Sigmoid colon (tissue), 7 donors: ENCODE results near the gene IL10RA. TPM values are rescaled to one million over a fixed set of nuclear protein-coding genes. Genes with fewer than 3 reads are reported as not detected.

ENCODE experiments used
- DNase-seq: peaks from one replicate; pipeline ENCODE4 v3.0.0-alpha.2; 2019
- H3K27ac ChIP-seq, 4 donors: fragments of 200-600 bp; sonication (generic); one replicate each; pipeline ENCODE4 v1.5.1; 2016 to 2019; ENCODE audit warnings: mild to moderate bottlenecking in 1 of 4
- H3K27me3 ChIP-seq, 3 donors: fragments of 200-600 bp; sonication (generic); one replicate each; pipeline ENCODE4 v1.5.1; 2019; ENCODE audit warnings: mild to moderate bottlenecking in 1 of 3
- H3K36me3 ChIP-seq, 4 donors: fragments of 200-600 bp; sonication (generic); one replicate each; pipeline ENCODE4 v1.5.1; 2016 to 2019
- H3K4me1 ChIP-seq, 4 donors: fragments of 200-600 bp; sonication (generic); one replicate each; pipeline ENCODE4 v1.5.1; 2017 to 2019
- H3K4me3 ChIP-seq, 4 donors: fragments of 200-600 bp; sonication (generic); one replicate each; pipeline ENCODE4 v1.5.1; 2017 to 2019; ENCODE audit warnings: mild to moderate bottlenecking in 2 of 4, moderate library complexity in 1 of 4
- H3K9me3 ChIP-seq, 4 donors: fragments of 200-600 bp in 3 of 4; sonication (generic) in 3 of 4; one replicate each; pipeline versions ENCODE4 v1.5.1 to v1.6.1; 2013 to 2019
- CTCF ChIP-seq, 4 experiments: fragments of 450-650 bp in 3 of 4; fragments of 200-600 bp in 1 of 4; IDR thresholded peaks; one replicate each; pipeline ENCODE4 v1.5.1; 2016 to 2019; ENCODE audit warnings: antibody characterized with exemption in 4 of 4, mild to moderate bottlenecking in 3 of 4, moderate library complexity in 2 of 4
- EP300 ChIP-seq, 4 donors: sonication (generic); formaldehyde crosslinking; IDR thresholded peaks; one replicate each; pipeline ENCODE4 v1.6.1; 2017; ENCODE audit warnings: antibody characterized with exemption in 4 of 4
- POLR2A ChIP-seq, 2 donors: fragments of 450-650 bp; IDR thresholded peaks; one replicate each; pipeline ENCODE4 v1.6.1; 2016; ENCODE audit warnings: antibody characterized with exemption in 2 of 2, mild to moderate bottlenecking in 2 of 2, moderate library complexity in 2 of 2
- POLR2AphosphoS5 ChIP-seq, 4 donors: sonication (generic); formaldehyde crosslinking; IDR thresholded peaks; one replicate each; pipeline ENCODE4 v1.6.1; 2017; ENCODE audit warnings: antibody characterized with exemption in 4 of 4
- WGBS, 2 donors: extraction: QIAGEN DNeasy Blood & Tissue Kit; methylation state at CpG; one replicate each; pipeline ENCODE4 v1.1.7; 2013; 5-methylcytosine and 5-hydroxymethylcytosine counted together
- intact Hi-C: fragments of 100-400 bp; cut with DNase I; formaldehyde crosslinking; loops from one replicate; pipeline ENCODE4 v1.15.1; 2023
- polyA plus RNA-seq, 3 donors: library from polyadenylated mRNA; stranded (reverse); fragments of 200-250 nt; gene quantifications; one replicate each; pipeline ENCODE4 v1.2.3, GENCODE V29; 2013
- total RNA-seq, 4 donors: library from RNA; depleted of rRNA; stranded (reverse); fragments of >200 nt; gene quantifications; one replicate each; pipeline ENCODE4 v1.1.0, GENCODE V29; 2016
- donor health status: healthy with polysubstance abuse.
- donor health status: Bipolar disorder and iron deficiency.
- donor health status: healthy.

Gene IL10RA
- total and polyA plus RNA-seq, 7 donors, result 4.2 to 29.6 (median 14.8) TPM

- 89% methylated on average over 2 of the region's 2 CpGs for WGBS, 2 donors
Observed at GRCh38 chr11:118018401-118018800, 32.2 kb downstream of the IL10RA start.

DNA sequence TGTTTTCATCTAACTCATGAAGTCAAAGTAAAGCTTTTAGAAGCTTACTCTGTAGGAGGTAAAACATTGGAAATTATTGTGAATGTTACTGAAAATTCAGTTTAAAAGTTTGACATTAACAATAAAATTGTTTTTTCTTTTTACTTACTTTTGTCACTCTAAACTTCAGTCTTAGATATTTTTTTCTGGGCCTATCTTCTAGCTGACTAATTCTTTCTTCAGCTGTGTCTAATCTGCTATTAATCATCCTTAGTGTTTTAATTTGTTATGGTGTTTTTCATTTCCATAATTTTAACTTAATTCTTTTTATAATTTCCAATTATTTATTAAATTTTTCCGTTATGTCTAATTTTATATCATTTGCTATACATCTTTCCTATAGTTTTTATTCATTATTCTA is 35.0 kb downstream of the IL10RA start:
- intact Hi-C loops, result no loop called here
- TF ChIP-seq POLR2AphosphoS5 (IDR thresholded peaks at IDR 0.05) (no peak), EP300 (IDR thresholded peaks at IDR 0.05) (no peak), CTCF (IDR thresholded peaks at IDR 0.05) (no peak), POLR2A (IDR thresholded peaks at IDR 0.05) (no peak)
- peaks cover 0 to 5% (median 0%) of the 10 kb centered on the region in 3 donors for H3K27me3 ChIP-seq

More at GRCh38 chr11:118018401-118018800, 32.2 kb downstream of the IL10RA start:
- no peaks in the 10 kb centered on the region for H3K36me3 ChIP-seq
- no peak for TF ChIP-seq POLR2A (IDR thresholded peaks at IDR 0.05)
- no peak for TF ChIP-seq CTCF (IDR thresholded peaks at IDR 0.05)
- no peak for TF ChIP-seq POLR2AphosphoS5 (IDR thresholded peaks at IDR 0.05)
- TF ChIP-seq EP300 (IDR thresholded peaks at IDR 0.05), result no peak
- H3K4me3 ChIP-seq, result no peak overlapping the region
- peaks cover 0 to 5% (median under 1%) of the 10 kb centered on the region in 3 donors for H3K27me3 ChIP-seq
- no peak overlapping the region for H3K27ac ChIP-seq
- no peaks in the 10 kb centered on the region for H3K4me1 ChIP-seq
- no peak for DNase-seq
- H3K9me3 ChIP-seq, result no peaks in the 10 kb centered on the region
- intact Hi-C loops, result no loop called here

GRCh38 chr11:118027694-118028093 is 41.5 kb downstream of the IL10RA start:
- TF ChIP-seq POLR2A (IDR thresholded peaks at IDR 0.05) (no peak), POLR2AphosphoS5 (IDR thresholded peaks at IDR 0.05) (no peak), CTCF (IDR thresholded peaks at IDR 0.05) (no peak), EP300 (IDR thresholded peaks at IDR 0.05) (no peak)
- peaks cover 0 to 8% (median 0%) of the 10 kb centered on the region in 3 donors for H3K27me3 ChIP-seq
- H3K27ac ChIP-seq, result no peak overlapping the region
- H3K4me1 ChIP-seq, result no peaks in the 10 kb centered on the region
- H3K4me3 ChIP-seq, result no peak overlapping the region
- 92 to 93% methylated on average over 4 of the region's 4 CpGs for WGBS, 2 donors
- H3K9me3 ChIP-seq, result no peaks in the 10 kb centered on the region
- no peak for DNase-seq
- no peaks in the 10 kb centered on the region for H3K36me3 ChIP-seq
- intact Hi-C loops, result no loop called here

More for the DNA sequence above, 35.0 kb downstream of the IL10RA start:
- no peak overlapping the region for H3K4me3 ChIP-seq
- H3K27ac ChIP-seq, result no peak overlapping the region
- WGBS, 2 donors, result 93 to 96% methylated on average over 1 of the region's 1 CpG
- H3K9me3 ChIP-seq, result no peaks in the 10 kb centered on the region
- H3K36me3 ChIP-seq, result no peaks in the 10 kb centered on the region
- DNase-seq, result no peak
- no peaks in the 10 kb centered on the region for H3K4me1 ChIP-seq

DNA sequence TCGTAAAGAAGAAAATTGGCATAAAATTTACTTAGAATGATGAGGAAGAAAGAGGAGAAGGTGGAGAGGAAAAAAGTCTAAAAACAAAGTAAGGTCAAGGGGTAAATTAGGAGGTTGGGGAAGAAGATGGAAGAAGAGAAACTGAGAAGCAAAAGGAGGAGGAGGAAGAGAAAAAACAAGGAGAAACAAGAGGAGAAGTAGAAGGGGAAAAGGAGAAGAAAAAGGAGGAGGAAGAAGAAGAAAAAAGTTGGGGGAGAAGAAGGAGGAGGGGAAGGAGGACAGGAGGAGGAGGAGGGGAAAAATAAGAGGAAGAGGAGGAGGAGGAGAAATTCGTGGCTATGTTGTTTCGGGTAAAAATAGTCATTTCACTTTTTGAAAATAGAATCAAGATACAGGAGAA is 42.4 kb downstream of the IL10RA start:
- WGBS, 2 donors, result 73 to 77% methylated on average over 3 of the region's 3 CpGs
- DNase-seq, result no peak
- H3K9me3 ChIP-seq, result no peaks in the 10 kb centered on the region
- no peaks in the 10 kb centered on the region for H3K4me1 ChIP-seq
- no peak for TF ChIP-seq CTCF (IDR thresholded peaks at IDR 0.05)
- TF ChIP-seq POLR2A (IDR thresholded peaks at IDR 0.05), result no peak
- no peak for TF ChIP-seq EP300 (IDR thresholded peaks at IDR 0.05)
- TF ChIP-seq POLR2AphosphoS5 (IDR thresholded peaks at IDR 0.05), result no peak
- H3K36me3 ChIP-seq, result no peaks in the 10 kb centered on the region
- H3K4me3 ChIP-seq, result no peak overlapping the region
- H3K27me3 ChIP-seq, result peaks cover 0 to 8% (median 0%) of the 10 kb centered on the region in 3 donors
- intact Hi-C loops, result no loop called here
- H3K27ac ChIP-seq, result no peak overlapping the region

- Histone ChIP-seq H3K9me3 (no peaks in the 10 kb centered on the region), H3K27me3 (no peaks in the 10 kb centered on the region), H3K4me3 (no peak overlapping the region), H3K27ac (no peak overlapping the region), H3K4me1 (no peaks in the 10 kb centered on the region), H3K36me3 (no peaks in the 10 kb centered on the region)
- 84% methylated on average over 4 of the region's 4 CpGs for WGBS, 2 donors
- TF ChIP-seq EP300 (IDR thresholded peaks at IDR 0.05) (no peak), CTCF (IDR thresholded peaks at IDR 0.05) (no peak), POLR2AphosphoS5 (IDR thresholded peaks at IDR 0.05) (no peak), POLR2A (IDR thresholded peaks at IDR 0.05) (no peak)
- intact Hi-C loops, result no loop called here
- DNase-seq, result no peak
Observed at GRCh38 chr11:118033443-118033842, 47.2 kb downstream of the IL10RA start.
